Measurements from ENCODE around the gene RMND5B. TPM values are rescaled to one million over a fixed set of nuclear protein-coding genes. Genes with fewer than 3 reads are reported as not detected.

RMND5B gene
- total and polyA plus RNA-seq, 4 donors = 28.2 to 38.9 (median 36.9) TPM

- Histone ChIP-seq H3K9me3 (ENCODE audit: control insufficient read depth, low read length) (no peaks in the 10 kb centered on the region), H3K4me1 (ENCODE audit: control insufficient read depth in 1 of 2, insufficient read depth in 2 of 2, low read length in 2 of 2) (no peaks in the 10 kb centered on the region), H3K36me3 (ENCODE audit: control insufficient read depth in 1 of 2, insufficient read depth in 2 of 2, low read length in 1 of 2) (no peaks in the 10 kb centered on the region), H3K27me3 (ENCODE audit: control insufficient read depth in 1 of 2, insufficient read depth in 2 of 2, low read length in 1 of 2) (no peaks in the 10 kb centered on the region), H3K4me3 (ENCODE audit: low read length in 2 of 2) (no peak overlapping the region), H3K27ac (ENCODE audit: low read depth in 1 of 2, low read length in 2 of 2) (no peak overlapping the region)
- DNase-seq (peak in 1 of 2 donors; percentile 23), ATAC-seq (ENCODE audit: low FRiP score) (no peak)
- intact Hi-C loops (cut with DNase I) = no loop called here
- WGBS, 2 donors = 26 to 37% methylated on average over 21 to 22 of the region's 22 CpGs
Observed at GRCh38 chr5:178116143-178116885, 14.5 kb upstream of the RMND5B start.

GRCh38 chr5:178117923-178118701 lies 12.7 kb upstream of the RMND5B start:
- peak in 1 of 2 donors; percentile 57 for DNase-seq
- no peak overlapping the region for H3K27ac ChIP-seq (ENCODE audit: low read depth in 1 of 2, low read length in 2 of 2)
- WGBS, 2 donors = 78% methylated on average over 18 of the region's 18 CpGs
- H3K9me3 ChIP-seq (ENCODE audit: control insufficient read depth, low read length) = no peaks in the 10 kb centered on the region
- intact Hi-C loops (cut with DNase I) = no loop called here
- no peak for ATAC-seq (ENCODE audit: low FRiP score)
- no peaks in the 10 kb centered on the region for H3K4me1 ChIP-seq (ENCODE audit: control insufficient read depth in 1 of 2, insufficient read depth in 2 of 2, low read length in 2 of 2)
- H3K36me3 ChIP-seq (ENCODE audit: control insufficient read depth in 1 of 2, insufficient read depth in 2 of 2, low read length in 1 of 2) = no peaks in the 10 kb centered on the region
- H3K4me3 ChIP-seq (ENCODE audit: low read length in 2 of 2) = no peak overlapping the region
- no peaks in the 10 kb centered on the region for H3K27me3 ChIP-seq (ENCODE audit: control insufficient read depth in 1 of 2, insufficient read depth in 2 of 2, low read length in 1 of 2)

- intact Hi-C loops (cut with DNase I) = no loop called here
- Histone ChIP-seq H3K4me3 (ENCODE audit: low read length in 2 of 2) (no peak overlapping the region), H3K36me3 (ENCODE audit: control insufficient read depth in 1 of 2, insufficient read depth in 2 of 2, low read length in 1 of 2) (no peaks in the 10 kb centered on the region), H3K27me3 (ENCODE audit: control insufficient read depth in 1 of 2, insufficient read depth in 2 of 2, low read length in 1 of 2) (no peaks in the 10 kb centered on the region), H3K27ac (ENCODE audit: low read depth in 1 of 2, low read length in 2 of 2) (no peak overlapping the region), H3K4me1 (ENCODE audit: control insufficient read depth in 1 of 2, insufficient read depth in 2 of 2, low read length in 2 of 2) (no peaks in the 10 kb centered on the region), H3K9me3 (ENCODE audit: control insufficient read depth, low read length) (no peaks in the 10 kb centered on the region)
- no peak for ATAC-seq (ENCODE audit: low FRiP score)
- 88 to 89% methylated on average over 27 of the region's 27 CpGs for WGBS, 2 donors
- peak in 1 of 2 donors; percentile 66 for DNase-seq
Observed at GRCh38 chr5:178119915-178120606, 10.8 kb upstream of the RMND5B start.

- Histone ChIP-seq H3K4me1 (ENCODE audit: control insufficient read depth in 1 of 2, insufficient read depth in 2 of 2, low read length in 2 of 2) (no peaks in the 10 kb centered on the region), H3K4me3 (ENCODE audit: low read length in 2 of 2) (no peak overlapping the region), H3K36me3 (ENCODE audit: control insufficient read depth in 1 of 2, insufficient read depth in 2 of 2, low read length in 1 of 2) (no peaks in the 10 kb centered on the region), H3K27me3 (ENCODE audit: control insufficient read depth in 1 of 2, insufficient read depth in 2 of 2, low read length in 1 of 2) (no peaks in the 10 kb centered on the region), H3K9me3 (ENCODE audit: control insufficient read depth, low read length) (no peaks in the 10 kb centered on the region), H3K27ac (ENCODE audit: low read depth in 1 of 2, low read length in 2 of 2) (no peak overlapping the region)
- WGBS, 2 donors = 60% methylated on average over 29 of the region's 29 CpGs
- intact Hi-C loops (cut with DNase I) = no loop called here
- ATAC-seq (ENCODE audit: low FRiP score) (no peak), DNase-seq (peak in 1 of 2 donors; percentile 70)
Observed at GRCh38 chr5:178120607-178121357, 10.0 kb upstream of the RMND5B start.

GRCh38 chr5:178121391-178122276 lies 9.2 kb upstream of the RMND5B start:
- intact Hi-C loops (cut with DNase I) = no loop called here
- H3K4me3 ChIP-seq (ENCODE audit: low read length in 2 of 2) = no peak overlapping the region
- no peaks in the 10 kb centered on the region for H3K4me1 ChIP-seq (ENCODE audit: control insufficient read depth in 1 of 2, insufficient read depth in 2 of 2, low read length in 2 of 2)
- WGBS, 2 donors = 69 to 79% methylated on average over 37 to 38 of the region's 38 CpGs
- no peaks in the 10 kb centered on the region for H3K27me3 ChIP-seq (ENCODE audit: control insufficient read depth in 1 of 2, insufficient read depth in 2 of 2, low read length in 1 of 2)
- no peak overlapping the region for H3K27ac ChIP-seq (ENCODE audit: low read depth in 1 of 2, low read length in 2 of 2)
- no peaks in the 10 kb centered on the region for H3K36me3 ChIP-seq (ENCODE audit: control insufficient read depth in 1 of 2, insufficient read depth in 2 of 2, low read length in 1 of 2)
- no peaks in the 10 kb centered on the region for H3K9me3 ChIP-seq (ENCODE audit: control insufficient read depth, low read length)
- ATAC-seq (ENCODE audit: low FRiP score) (no peak), DNase-seq (no peak)

GRCh38 chr5:178122346-178122745 lies 8.5 kb upstream of the RMND5B start:
- no peak for DNase-seq
- H3K27ac ChIP-seq (ENCODE audit: low read depth in 1 of 2, low read length in 2 of 2) = no peak overlapping the region
- H3K36me3 ChIP-seq (ENCODE audit: control insufficient read depth in 1 of 2, insufficient read depth in 2 of 2, low read length in 1 of 2) = no peaks in the 10 kb centered on the region
- H3K4me3 ChIP-seq (ENCODE audit: low read length in 2 of 2) = no peak overlapping the region
- intact Hi-C loops (cut with DNase I) = no loop called here
- no peaks in the 10 kb centered on the region for H3K4me1 ChIP-seq (ENCODE audit: control insufficient read depth in 1 of 2, insufficient read depth in 2 of 2, low read length in 2 of 2)
- no peak for ATAC-seq (ENCODE audit: low FRiP score)
- WGBS, 2 donors = 66 to 70% methylated on average over 5 of the region's 5 CpGs
- H3K27me3 ChIP-seq (ENCODE audit: control insufficient read depth in 1 of 2, insufficient read depth in 2 of 2, low read length in 1 of 2) = no peaks in the 10 kb centered on the region
- H3K9me3 ChIP-seq (ENCODE audit: control insufficient read depth, low read length) = no peaks in the 10 kb centered on the region

GRCh38 chr5:178123094-178123965 lies 7.5 kb upstream of the RMND5B start:
- Histone ChIP-seq H3K4me3 (ENCODE audit: low read length in 2 of 2) (no peak overlapping the region), H3K36me3 (ENCODE audit: control insufficient read depth in 1 of 2, insufficient read depth in 2 of 2, low read length in 1 of 2) (no peaks in the 10 kb centered on the region), H3K4me1 (ENCODE audit: control insufficient read depth in 1 of 2, insufficient read depth in 2 of 2, low read length in 2 of 2) (no peaks in the 10 kb centered on the region), H3K27me3 (ENCODE audit: control insufficient read depth in 1 of 2, insufficient read depth in 2 of 2, low read length in 1 of 2) (no peaks in the 10 kb centered on the region), H3K27ac (ENCODE audit: low read depth in 1 of 2, low read length in 2 of 2) (no peak overlapping the region), H3K9me3 (ENCODE audit: control insufficient read depth, low read length) (no peaks in the 10 kb centered on the region)
- intact Hi-C loops (cut with DNase I) = no loop called here
- no peak for ATAC-seq (ENCODE audit: low FRiP score)
- no peak for DNase-seq
- 90 to 95% methylated on average over 13 of the region's 13 CpGs for WGBS, 2 donors

Data from aorta (tissue), 5 donors.